DND-41 (cell line): ENCODE measurements around the gene CPNE4.
"Not testable (repeated sequence)": the region's sequence is repeated elsewhere in the genome, so short reads cannot be mapped to it uniquely, and the experiment has no call there.

Source experiments
- ATAC-seq: fragments of 200-7000 bp; cut with Tn5 transposase; 3 replicates; pipeline ENCODE4 v1.9.1; 2021; ENCODE audit warnings: low read depth; ENCODE audit not compliant: insufficient read depth
- DNase-seq: peaks from one replicate; pipeline ENCODE4 v3.0.0-alpha.2; 2020
- H2AFZ ChIP-seq: 2 replicates; pipeline ENCODE4 v1.6.0; 2012; ENCODE audit warnings: low read depth, low read length
- H3K27ac ChIP-seq: 2 replicates; pipeline ENCODE4 v1.5.1; 2012; ENCODE audit warnings: low read length, inconsistent platforms
- H3K27me3 ChIP-seq: fragments of 200-600 bp; sonication (generic); 2 replicates; pipeline ENCODE4 v1.6.0; 2012; ENCODE audit warnings: low read length, mild to moderate bottlenecking, inconsistent platforms; ENCODE audit not compliant: insufficient read depth, poor library complexity
- H3K36me3 ChIP-seq: 2 replicates; pipeline ENCODE4 v1.5.1; 2012; ENCODE audit warnings: low read length, inconsistent platforms; ENCODE audit not compliant: insufficient read depth
- H3K4me1 ChIP-seq: 2 replicates; pipeline ENCODE4 v1.5.1; 2012; ENCODE audit warnings: mild to moderate bottlenecking, low read length; ENCODE audit not compliant: insufficient read depth
- H3K4me2 ChIP-seq: 2 replicates; pipeline ENCODE4 v1.6.0; 2012; ENCODE audit warnings: mild to moderate bottlenecking, moderate library complexity, low read length, inconsistent platforms; ENCODE audit not compliant: insufficient read depth
- H3K4me3 ChIP-seq, 2 experiments: fragments of 200-600 bp in 1 of 2; shearing (Covaris generic) in 1 of 2; 2 replicates each; pipeline ENCODE4 v1.5.1; 2012 to 2016; ENCODE audit warnings: inconsistent platforms in 2 of 2, low read length in 2 of 2, mild to moderate bottlenecking in 2 of 2, low read depth in 1 of 2, moderate library complexity in 1 of 2
- H3K79me2 ChIP-seq: 2 replicates; pipeline ENCODE4 v1.6.0; 2012; ENCODE audit warnings: low read length, inconsistent platforms; ENCODE audit not compliant: insufficient read depth
- H3K9ac ChIP-seq: 2 replicates; pipeline ENCODE4 v1.6.0; 2012; ENCODE audit warnings: low read depth, mild to moderate bottlenecking, inconsistent platforms, low read length, moderate library complexity
- H3K9me3 ChIP-seq: 2 replicates; pipeline ENCODE4 v1.5.1; 2012; ENCODE audit warnings: low read length, moderate library complexity, mild to moderate bottlenecking, inconsistent platforms; ENCODE audit not compliant: insufficient read depth, severe bottlenecking
- H4K20me1 ChIP-seq: 2 replicates; pipeline ENCODE4 v1.6.0; 2012; ENCODE audit warnings: low read length; ENCODE audit not compliant: insufficient read depth
- CTCF ChIP-seq: IDR thresholded peaks from 2 replicates; pipeline ENCODE4 v1.5.1; 2012; ENCODE audit warnings: borderline replicate concordance, low read length, moderate library complexity, mild to moderate bottlenecking; ENCODE audit not compliant: poor library complexity, severe bottlenecking; ENCODE audit errors: extremely low read depth
- EZH2 ChIP-seq: IDR thresholded peaks from 3 replicates; pipeline ENCODE4 v1.6.1; 2012; ENCODE audit warnings: borderline replicate concordance, low read depth, mild to moderate bottlenecking, moderate library complexity, low read length, inconsistent platforms; ENCODE audit not compliant: severe bottlenecking

The CPNE4 gene

GRCh38 chr3:131892331-131892730, 142.5 kb downstream of the CPNE4 start:
- H3K4me1 ChIP-seq = no peaks in the 10 kb centered on the region
- no peaks in the 10 kb centered on the region for H3K36me3 ChIP-seq
- H3K27me3 ChIP-seq = no peaks in the 10 kb centered on the region

GRCh38 chr3:131885871-131886270, 148.9 kb downstream of the CPNE4 start:
- not testable (repeated sequence) for H3K9me3 ChIP-seq, H3K9ac ChIP-seq, DNase-seq, H3K36me3 ChIP-seq, H3K4me3 ChIP-seq, ATAC-seq, H3K27me3 ChIP-seq, H3K79me2 ChIP-seq, H2AFZ ChIP-seq, H4K20me1 ChIP-seq, H3K27ac ChIP-seq, H3K4me2 ChIP-seq, H3K4me1 ChIP-seq

More at GRCh38 chr3:131892331-131892730, 142.5 kb downstream of the CPNE4 start:
- H3K27ac ChIP-seq = no peak overlapping the region
- ATAC-seq = no peak
- H2AFZ ChIP-seq = no peak overlapping the region
- H3K9me3 ChIP-seq = no peaks in the 10 kb centered on the region
- no peak for DNase-seq
- no peak for TF ChIP-seq EZH2
- TF ChIP-seq CTCF = no peak
- no peaks in the 10 kb centered on the region for H4K20me1 ChIP-seq
- no peaks in the 10 kb centered on the region for H3K79me2 ChIP-seq
- H3K4me2 ChIP-seq = no peak overlapping the region
- no peak overlapping the region for H3K4me3 ChIP-seq
- no peak overlapping the region for H3K9ac ChIP-seq

GRCh38 chr3:131883711-131884407, 151.0 kb downstream of the CPNE4 start:
- no peak overlapping the region for H2AFZ ChIP-seq
- TF ChIP-seq EZH2 = no peak
- TF ChIP-seq CTCF = no peak
- no peak overlapping the region for H3K27ac ChIP-seq
- no peaks in the 10 kb centered on the region for H3K27me3 ChIP-seq
- H3K79me2 ChIP-seq = no peaks in the 10 kb centered on the region
- no peak overlapping the region for H3K4me2 ChIP-seq
- no peak overlapping the region for H3K9ac ChIP-seq
- H3K4me3 ChIP-seq = no peak overlapping the region
- DNase-seq (no peak), ATAC-seq (no peak)
- no peaks in the 10 kb centered on the region for H4K20me1 ChIP-seq
- no peaks in the 10 kb centered on the region for H3K4me1 ChIP-seq
- H3K9me3 ChIP-seq = no peaks in the 10 kb centered on the region
- no peaks in the 10 kb centered on the region for H3K36me3 ChIP-seq

GRCh38 chr3:131883086-131883485, 151.7 kb downstream of the CPNE4 start:
- ATAC-seq = no peak
- H3K4me2 ChIP-seq = no peak overlapping the region
- no peaks in the 10 kb centered on the region for H3K9me3 ChIP-seq
- H2AFZ ChIP-seq = no peak overlapping the region
- DNase-seq = no peak
- no peaks in the 10 kb centered on the region for H3K4me1 ChIP-seq
- H3K4me3 ChIP-seq = no peak overlapping the region
- H3K27ac ChIP-seq = no peak overlapping the region
- H3K36me3 ChIP-seq = no peaks in the 10 kb centered on the region
- H3K9ac ChIP-seq = no peak overlapping the region
- H4K20me1 ChIP-seq = no peaks in the 10 kb centered on the region
- TF ChIP-seq EZH2 (no peak), CTCF (no peak)
- H3K79me2 ChIP-seq = no peaks in the 10 kb centered on the region
- no peaks in the 10 kb centered on the region for H3K27me3 ChIP-seq
